Choroid plexus epithelial cell (primary cell): Measurements from ENCODE around the gene HSPA4.

ENCODE experiments used
- DNase-seq: peaks from one replicate; pipeline ENCODE4 v3.0.0-alpha.2; 2010; ENCODE audit warnings: low read depth
- H3K4me3 ChIP-seq: 2 replicates; pipeline ENCODE4 v1.5.1; 2011; ENCODE audit warnings: low read depth, mild to moderate bottlenecking, control low read depth, low read length, moderate library complexity
- TF ChIP-seq, protein P1 (sequence below): conservative IDR thresholded peaks from 2 replicates; pipeline ENCODE4 v1.5.1; 2011; ENCODE audit warnings: low read depth, mild to moderate bottlenecking, control low read depth, inconsistent platforms, low read length, moderate library complexity

Gene HSPA4

DNA sequence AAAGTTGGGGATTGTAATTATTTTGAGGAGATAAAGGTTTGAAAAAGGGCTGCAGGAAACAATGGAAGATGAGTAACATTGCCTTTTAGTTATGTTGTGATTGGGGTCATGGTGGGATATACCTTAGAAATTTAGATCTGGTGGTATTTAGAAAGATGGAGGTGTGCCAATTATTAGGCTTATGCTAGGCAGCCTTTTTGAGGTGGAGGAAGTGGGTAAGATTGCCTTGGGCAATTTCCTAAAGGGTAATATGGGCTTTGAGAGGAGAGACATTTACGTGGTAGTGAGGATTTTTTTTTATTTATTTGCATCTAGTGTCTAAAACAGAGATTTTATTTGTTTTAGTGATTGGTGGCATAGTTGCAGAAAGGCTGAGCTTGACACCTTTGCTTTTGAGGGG, 10.5 kb downstream of the HSPA4 start:
- DNase-seq: no peak
- H3K4me3 ChIP-seq: no peak overlapping the region
- TF ChIP-seq, protein P1, sequence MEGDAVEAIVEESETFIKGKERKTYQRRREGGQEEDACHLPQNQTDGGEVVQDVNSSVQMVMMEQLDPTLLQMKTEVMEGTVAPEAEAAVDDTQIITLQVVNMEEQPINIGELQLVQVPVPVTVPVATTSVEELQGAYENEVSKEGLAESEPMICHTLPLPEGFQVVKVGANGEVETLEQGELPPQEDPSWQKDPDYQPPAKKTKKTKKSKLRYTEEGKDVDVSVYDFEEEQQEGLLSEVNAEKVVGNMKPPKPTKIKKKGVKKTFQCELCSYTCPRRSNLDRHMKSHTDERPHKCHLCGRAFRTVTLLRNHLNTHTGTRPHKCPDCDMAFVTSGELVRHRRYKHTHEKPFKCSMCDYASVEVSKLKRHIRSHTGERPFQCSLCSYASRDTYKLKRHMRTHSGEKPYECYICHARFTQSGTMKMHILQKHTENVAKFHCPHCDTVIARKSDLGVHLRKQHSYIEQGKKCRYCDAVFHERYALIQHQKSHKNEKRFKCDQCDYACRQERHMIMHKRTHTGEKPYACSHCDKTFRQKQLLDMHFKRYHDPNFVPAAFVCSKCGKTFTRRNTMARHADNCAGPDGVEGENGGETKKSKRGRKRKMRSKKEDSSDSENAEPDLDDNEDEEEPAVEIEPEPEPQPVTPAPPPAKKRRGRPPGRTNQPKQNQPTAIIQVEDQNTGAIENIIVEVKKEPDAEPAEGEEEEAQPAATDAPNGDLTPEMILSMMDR: no peak

DNA sequence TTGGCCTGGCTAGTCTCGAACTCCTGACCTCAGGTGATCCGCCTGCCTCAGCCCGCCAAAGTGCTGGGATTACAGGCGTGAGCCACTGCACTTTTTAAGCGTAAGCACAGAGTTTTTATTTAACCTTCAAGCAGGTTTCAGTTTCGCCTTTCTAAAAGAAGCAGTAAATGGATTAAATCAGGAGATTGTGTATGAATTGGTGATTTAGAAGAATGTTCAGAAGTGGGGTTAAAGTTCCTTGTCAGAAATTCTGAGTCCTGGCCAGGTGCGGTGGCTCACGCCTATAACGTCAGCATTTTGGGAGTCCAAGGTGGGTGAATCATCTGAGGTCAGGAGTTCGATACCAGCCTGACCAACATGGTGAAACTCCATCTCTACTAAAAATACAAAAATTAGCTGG, 12.2 kb downstream of the HSPA4 start:
- TF ChIP-seq, protein P1: no peak
- DNase-seq: no peak
- H3K4me3 ChIP-seq: no peak overlapping the region

DNA sequence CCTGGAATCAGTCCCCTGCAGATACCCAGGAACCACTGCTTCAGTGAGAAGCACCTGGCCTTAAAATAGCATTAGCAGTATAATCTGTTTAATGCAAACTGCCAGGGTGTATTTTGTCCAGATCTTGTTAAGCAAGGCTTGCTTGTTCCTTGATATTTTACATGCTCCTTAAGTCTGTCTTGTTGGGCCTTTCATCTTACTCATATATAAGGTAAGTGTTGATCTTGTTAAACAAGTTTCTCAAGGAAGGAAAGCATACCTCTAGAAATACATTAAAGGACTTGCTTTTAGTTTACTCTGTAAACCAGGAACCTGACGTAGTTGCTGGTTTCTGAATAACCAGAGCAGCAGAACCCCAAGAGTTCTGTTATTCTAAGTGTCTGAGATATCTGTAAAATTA, 13.7 kb downstream of the HSPA4 start:
- no peak overlapping the region for H3K4me3 ChIP-seq
- no peak for DNase-seq
- TF ChIP-seq, protein P1: no peak

DNA sequence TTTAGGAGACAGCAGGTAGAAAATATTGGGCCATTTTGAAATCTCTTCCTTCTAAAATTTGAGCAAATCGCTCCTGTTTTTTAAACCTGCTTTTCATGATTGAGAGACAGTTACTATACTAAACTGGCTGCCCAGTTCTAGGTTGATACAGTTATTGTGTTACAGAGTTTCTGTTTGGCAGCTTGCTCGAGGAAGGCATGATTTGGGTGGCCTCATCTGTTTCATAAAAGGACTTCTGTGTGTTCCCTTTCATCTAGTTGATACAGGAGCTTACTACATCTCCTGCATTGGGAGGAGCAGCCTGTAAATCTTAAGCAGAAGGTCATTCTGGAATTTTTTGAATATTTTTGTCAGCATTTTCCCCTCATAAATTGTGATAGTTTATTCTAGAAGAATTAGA, 14.2 kb downstream of the HSPA4 start:
- no peak for DNase-seq
- TF ChIP-seq, protein P1: no peak
- H3K4me3 ChIP-seq: no peak overlapping the region

DNA sequence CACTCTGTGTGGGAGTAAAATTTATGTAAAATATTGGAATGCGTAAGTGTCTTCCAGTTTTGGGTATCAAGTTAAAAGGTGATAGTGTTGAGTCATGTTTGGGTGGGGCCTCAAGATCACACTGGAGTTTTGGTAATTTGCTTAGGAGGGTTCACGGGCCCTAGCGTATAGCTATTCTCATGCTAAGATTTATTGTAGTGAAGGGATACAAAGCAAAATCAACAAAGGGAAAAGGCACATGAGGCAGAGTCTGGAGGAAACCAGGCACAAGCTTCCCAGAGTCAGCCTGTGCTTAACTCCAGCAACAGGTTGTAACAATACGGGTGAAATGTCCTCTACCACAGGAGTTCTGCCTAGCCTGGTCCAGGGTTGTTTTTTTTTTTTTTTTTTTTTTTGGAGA, 20.2 kb downstream of the HSPA4 start:
- TF ChIP-seq, protein P1: no peak
- DNase-seq: no peak
- no peak overlapping the region for H3K4me3 ChIP-seq

DNA sequence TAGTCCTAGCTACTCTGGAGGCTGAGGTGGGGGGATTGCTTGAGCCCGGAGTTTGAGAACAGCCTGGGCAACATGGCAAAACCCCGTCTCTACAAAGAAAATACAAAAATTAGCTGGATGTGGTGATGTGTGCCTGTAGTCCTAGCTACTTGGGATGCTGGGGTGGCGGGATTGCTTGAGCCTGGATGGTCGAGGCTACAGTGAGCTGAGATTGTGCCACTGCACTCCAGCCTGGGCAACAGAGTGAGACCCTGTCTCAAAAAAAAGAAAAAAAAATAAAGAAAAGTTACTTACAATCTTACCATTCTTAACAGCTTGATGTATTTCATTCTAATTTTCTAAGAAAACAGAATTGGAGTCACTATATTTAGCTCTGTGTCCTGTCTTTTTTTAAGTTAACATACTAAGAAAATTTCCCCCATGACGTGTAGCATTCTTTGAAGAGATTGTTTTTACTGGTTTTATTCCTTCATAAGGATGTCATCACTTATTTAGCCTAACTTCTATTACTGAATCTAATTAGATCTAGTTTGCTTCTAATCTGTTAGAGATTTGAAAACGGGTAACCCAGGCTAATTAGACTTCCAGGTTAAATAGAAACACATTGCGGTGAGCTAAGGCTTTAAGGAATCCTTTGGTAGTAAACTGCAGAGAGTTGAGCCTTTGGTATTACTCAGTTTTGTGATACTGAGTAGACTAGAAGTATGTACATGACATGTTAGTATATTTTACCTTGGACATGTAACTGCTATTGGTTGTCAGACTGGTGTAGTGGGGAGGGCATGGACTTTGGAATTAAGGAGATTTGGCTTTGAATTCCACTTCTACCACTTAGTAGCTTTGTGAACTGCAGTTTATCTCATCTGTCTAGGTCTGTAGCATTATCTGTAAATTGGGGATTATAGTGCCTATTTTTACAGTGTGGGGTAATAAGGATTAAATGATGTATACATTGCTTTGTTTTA, 24.0 kb downstream of the HSPA4 start:
- DNase-seq: no peak
- TF ChIP-seq, protein P1: no peak

DNA sequence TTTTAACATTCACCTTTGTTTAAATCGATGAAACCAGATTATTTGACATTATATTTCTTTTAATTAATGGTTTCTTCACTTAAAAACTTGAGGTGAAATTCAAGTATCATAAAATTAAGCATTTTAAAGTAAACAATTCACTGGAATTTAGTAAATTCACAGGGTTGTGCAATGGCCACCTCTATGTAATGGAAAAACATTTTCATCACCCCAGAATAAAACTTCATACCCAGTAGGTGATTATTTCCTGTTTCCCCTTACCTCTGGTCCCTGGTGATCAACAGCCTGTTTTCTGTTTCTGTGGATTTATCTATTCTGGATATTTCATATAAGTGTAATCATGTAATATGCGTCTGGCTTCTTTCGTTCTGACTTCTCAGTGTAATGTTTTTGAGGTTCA, 27.2 kb downstream of the HSPA4 start:
- DNase-seq: peak; percentile 42
- no peak overlapping the region for H3K4me3 ChIP-seq
- TF ChIP-seq, protein P1: no peak

More for the DNA sequence above, 24.0 kb downstream of the HSPA4 start:
- no peak overlapping the region for H3K4me3 ChIP-seq
